Body of pancreas (tissue), 4 donors: ENCODE results near the gene RBP5.
A peak's percentile ranks its signal among the peaks of the same experiment; 100 is the strongest.

Source experiments
- CTCF ChIP-seq, 7 experiments: fragments of 450-650 bp in 4 of 7; fragments of 200-600 bp in 3 of 7; sonication (generic) in 3 of 7; IDR thresholded peaks; one replicate each; pipeline ENCODE4 v1.5.1; 2016 to 2019; ENCODE audit warnings: antibody characterized with exemption in 7 of 7
- POLR2A ChIP-seq, 3 donors: fragments of 450-650 bp; IDR thresholded peaks; one replicate each; pipeline ENCODE4 v1.6.1; 2016; ENCODE audit warnings: antibody characterized with exemption in 3 of 3, mild to moderate bottlenecking in 2 of 3

DNA sequence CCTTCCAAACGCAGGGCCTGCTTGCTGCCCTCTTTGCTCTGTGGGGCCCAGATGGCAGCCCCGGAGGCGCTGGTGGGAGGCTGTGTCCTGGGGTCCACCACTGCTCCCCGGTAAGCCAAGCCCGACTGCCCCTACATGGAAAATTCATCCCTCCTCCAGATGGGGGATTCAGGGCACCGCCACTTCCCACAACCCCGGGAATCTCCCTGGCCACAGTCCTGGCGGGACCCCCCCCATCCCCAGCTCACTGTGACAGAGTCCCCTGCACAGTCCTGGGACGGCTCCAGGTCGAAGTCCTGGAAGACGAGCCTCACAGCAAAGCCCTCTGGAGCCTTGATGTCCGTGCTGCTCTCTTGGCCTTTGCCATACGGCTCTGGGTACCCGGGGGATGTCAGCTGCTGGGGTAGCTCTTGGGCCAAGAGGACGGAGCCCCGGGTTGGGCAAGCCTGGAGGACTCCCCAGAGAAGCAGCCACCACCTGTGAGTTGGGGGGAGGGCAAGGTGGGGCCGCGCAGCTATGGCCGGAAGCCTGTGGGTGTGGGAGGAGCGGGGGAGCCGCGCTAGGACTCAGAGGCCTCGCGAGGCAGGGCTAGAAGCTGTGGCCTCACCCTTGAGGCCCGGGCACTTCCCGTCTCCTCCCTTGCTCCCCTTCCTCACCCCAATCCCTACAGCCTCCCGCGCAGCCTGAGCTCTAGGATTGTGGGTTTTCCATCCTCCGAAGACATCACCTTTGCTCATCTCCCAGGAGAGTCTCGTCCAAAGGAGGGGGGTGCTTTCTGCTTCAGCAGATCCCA lies 20.5 kb downstream of the RBP5 start:
- no peak for TF ChIP-seq CTCF (IDR thresholded peaks at IDR 0.05)
- TF ChIP-seq POLR2A (IDR thresholded peaks at IDR 0.05): peak; percentile 68 to 84 (median 79)
